Neural cell (in vitro differentiated cells): ENCODE data around the gene HOXB5. TPM values are rescaled to one million over a fixed set of nuclear protein-coding genes. Genes with fewer than 3 reads are reported as not detected.

Source experiments
- H2AFZ ChIP-seq: fragments of 200-600, 300-800 bp; sonication (generic), shearing (Covaris generic); 2 replicates; pipeline ENCODE4 v1.6.0; 2014; ENCODE audit warnings: low read depth, mild to moderate bottlenecking, antibody characterized with exemption, low read length, moderate library complexity
- H3F3A ChIP-seq: fragments of 200-600 bp; shearing (Covaris generic); 2 replicates; pipeline ENCODE4 v1.6.1; 2016; ENCODE audit warnings: mild to moderate bottlenecking, moderate library complexity, mixed read lengths, antibody characterized with exemption, low read length; ENCODE audit not compliant: insufficient read depth, poor library complexity, severe bottlenecking
- H3K27ac ChIP-seq: fragments of 200-600, 300-800 bp; sonication (generic), shearing (Covaris generic); 2 replicates; pipeline ENCODE4 v1.5.1; 2014; ENCODE audit warnings: mild to moderate bottlenecking, low read length, moderate library complexity
- H3K27me3 ChIP-seq: fragments of 300-800, 200-600 bp; sonication (generic), shearing (Covaris generic); 2 replicates; pipeline ENCODE4 v1.6.0; 2014; ENCODE audit warnings: mild to moderate bottlenecking, low read depth, low read length, moderate library complexity; ENCODE audit not compliant: insufficient read depth
- H3K36me3 ChIP-seq: fragments of 300-800, 200-600 bp; sonication (generic), shearing (Covaris generic); 2 replicates; pipeline ENCODE4 v1.5.1; 2014; ENCODE audit warnings: mild to moderate bottlenecking, antibody characterized with exemption, low read length, moderate library complexity; ENCODE audit not compliant: insufficient read depth
- H3K4me2 ChIP-seq: fragments of 300-800, 200-600 bp; sonication (generic), shearing (Covaris generic); 2 replicates; pipeline ENCODE4 v1.6.0; 2014; ENCODE audit warnings: mild to moderate bottlenecking, low read length
- H3K4me3 ChIP-seq: fragments of 300-800, 200-600 bp; sonication (generic), shearing (Covaris generic); 2 replicates; pipeline ENCODE4 v1.5.1; 2014; ENCODE audit warnings: mild to moderate bottlenecking, low read length, moderate library complexity
- H3K79me2 ChIP-seq: fragments of 200-600 bp; shearing (Covaris generic); replicated peaks from 2 replicates; pipeline ENCODE4 v1.6.0; 2014; ENCODE audit warnings: mild to moderate bottlenecking, low read length, moderate library complexity; ENCODE audit not compliant: insufficient read depth
- H3K9ac ChIP-seq: fragments of 300-800, 200-600 bp; sonication (generic), shearing (Covaris generic); 2 replicates; pipeline ENCODE4 v1.6.1; 2016; ENCODE audit warnings: mild to moderate bottlenecking, low read length, mixed read lengths
- H3K9me2 ChIP-seq: fragments of 200-600 bp; shearing (Covaris generic); 2 replicates; pipeline ENCODE4 v1.6.1; 2016; ENCODE audit warnings: mild to moderate bottlenecking, low read length, mixed read lengths; ENCODE audit not compliant: insufficient read depth
- H3K9me3 ChIP-seq: fragments of 200-600, 300-800 bp; sonication (generic), shearing (Covaris generic); 2 replicates; pipeline ENCODE4 v1.6.1; 2016; ENCODE audit warnings: mild to moderate bottlenecking, mixed run types, low read length, moderate library complexity, mixed read lengths
- H4K20me1 ChIP-seq: fragments of 200-600 bp; shearing (Covaris generic); 2 replicates; pipeline ENCODE4 v1.6.1; 2016; ENCODE audit warnings: mild to moderate bottlenecking, mixed run types; ENCODE audit not compliant: insufficient read depth
- EP300 ChIP-seq: fragments of 450-650 bp; conservative IDR thresholded peaks from 2 replicates; pipeline ENCODE4 v1.6.1; 2014; ENCODE audit warnings: antibody characterized with exemption, mild to moderate bottlenecking, moderate library complexity; ENCODE audit not compliant: poor library complexity, severe bottlenecking
- EZH2 ChIP-seq: fragments of 200-600, 300-800 bp; shearing (Covaris generic), sonication (generic); IDR thresholded peaks from 2 replicates; pipeline ENCODE4 v1.6.1; 2014; ENCODE audit warnings: antibody characterized with exemption, low read length, borderline replicate concordance, mild to moderate bottlenecking; ENCODE audit not compliant: insufficient read depth, poor library complexity, severe bottlenecking
- MXI1 ChIP-seq: fragments of 450-650 bp; conservative IDR thresholded peaks from 2 replicates; pipeline ENCODE4 v1.6.1; 2014; ENCODE audit warnings: antibody characterized with exemption, mild to moderate bottlenecking; ENCODE audit not compliant: poor library complexity, severe bottlenecking
- POLR2AphosphoS5 ChIP-seq: IDR thresholded peaks from 2 replicates; pipeline ENCODE4 v1.6.1; 2012
- RAD21 ChIP-seq: fragments of 450-650 bp; conservative IDR thresholded peaks from 2 replicates; pipeline ENCODE4 v1.6.1; 2014; ENCODE audit warnings: antibody characterized with exemption, mild to moderate bottlenecking, moderate library complexity
- SMC3 ChIP-seq: fragments of 450-650 bp; conservative IDR thresholded peaks from 2 replicates; pipeline ENCODE4 v1.6.1; 2014; ENCODE audit warnings: antibody characterized with exemption, mild to moderate bottlenecking, moderate library complexity; ENCODE audit not compliant: poor library complexity
- TAF1 ChIP-seq: IDR thresholded peaks from 2 replicates; pipeline ENCODE4 v1.6.1; 2012; ENCODE audit warnings: low read depth
- polyA plus RNA-seq: library from polyadenylated mRNA; depleted of rRNA; stranded (reverse); fragments of >200 nt; gene quantifications from 2 replicates; pipeline ENCODE4 v1.2.3, GENCODE V29; 2014
- TF ChIP-seq, protein P1 (sequence below): fragments of 450-650 bp; IDR thresholded peaks from 2 replicates; pipeline ENCODE4 v1.5.1; 2014; ENCODE audit warnings: antibody characterized with exemption, mild to moderate bottlenecking, moderate library complexity; ENCODE audit not compliant: poor library complexity, severe bottlenecking
- TF ChIP-seq, protein P2 (sequence below): IDR thresholded peaks from 2 replicates; pipeline ENCODE4 v1.6.1; 2012; ENCODE audit warnings: borderline replicate concordance

The HOXB5 gene
- polyA plus RNA-seq, 1 donor from 2014 or later, result not detected

DNA sequence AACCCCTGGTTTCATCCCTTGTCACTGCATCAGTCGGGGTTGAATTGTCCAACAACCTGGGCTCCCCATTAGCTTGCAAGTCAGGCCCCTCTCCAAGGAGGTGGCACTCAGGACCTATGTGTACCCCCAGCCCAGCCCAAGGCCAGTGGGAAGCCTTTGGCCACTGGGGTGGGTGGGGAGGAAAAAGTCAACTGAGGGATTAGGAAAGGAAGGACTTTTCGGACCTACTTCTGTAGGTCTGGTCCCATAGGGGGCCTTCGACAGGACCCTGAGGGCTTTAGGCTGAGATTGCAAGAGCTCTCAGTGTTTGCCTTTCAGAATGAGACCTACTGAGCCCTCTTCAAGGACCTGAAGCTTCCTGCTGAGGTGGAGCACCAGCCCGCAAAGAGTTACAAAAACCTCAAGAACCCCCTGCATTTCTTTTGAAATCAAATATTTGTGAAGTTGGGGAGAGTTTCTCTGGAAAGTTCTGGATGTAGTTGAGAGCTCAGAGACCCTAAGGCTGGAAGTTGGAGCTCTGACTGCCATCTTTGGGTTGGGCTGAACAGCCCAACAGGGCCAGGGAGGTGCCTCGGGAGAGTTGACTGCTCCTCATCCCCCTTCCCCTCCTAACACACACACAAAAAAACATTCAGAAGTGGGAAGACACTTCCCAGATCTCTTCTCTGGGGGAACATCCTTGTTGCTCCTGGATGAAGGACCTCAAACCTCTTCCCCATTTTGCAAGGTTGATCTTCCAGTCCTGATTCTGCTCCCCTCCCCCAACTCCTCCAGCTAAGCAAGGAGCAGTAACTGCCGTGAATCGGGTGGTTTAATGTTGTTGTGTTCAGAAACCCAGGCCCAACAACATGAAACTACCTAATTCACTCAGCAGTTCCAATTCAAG, 38.4 kb upstream of the HOXB5 start:
- Histone ChIP-seq H2AFZ (no peak overlapping the region), H3K9me2 (no peaks in the 10 kb centered on the region), H3K4me2 (no peak overlapping the region), H4K20me1 (no peaks in the 10 kb centered on the region), H3K79me2 (no peaks in the 10 kb centered on the region), H3K4me3 (no peak overlapping the region), H3K27ac (no peak overlapping the region), H3K27me3 (peaks cover 100% of the 10 kb centered on the region), H3K9ac (no peak overlapping the region), H3K36me3 (no peaks in the 10 kb centered on the region), H3F3A (no peaks in the 10 kb centered on the region), H3K9me3 (no peaks in the 10 kb centered on the region)
- TF ChIP-seq POLR2AphosphoS5 (no peak), SMC3 (no peak), RAD21 (no peak), EP300 (no peak), EZH2 (no peak), MXI1 (no peak), TAF1 (no peak)
- TF ChIP-seq, protein P1, sequence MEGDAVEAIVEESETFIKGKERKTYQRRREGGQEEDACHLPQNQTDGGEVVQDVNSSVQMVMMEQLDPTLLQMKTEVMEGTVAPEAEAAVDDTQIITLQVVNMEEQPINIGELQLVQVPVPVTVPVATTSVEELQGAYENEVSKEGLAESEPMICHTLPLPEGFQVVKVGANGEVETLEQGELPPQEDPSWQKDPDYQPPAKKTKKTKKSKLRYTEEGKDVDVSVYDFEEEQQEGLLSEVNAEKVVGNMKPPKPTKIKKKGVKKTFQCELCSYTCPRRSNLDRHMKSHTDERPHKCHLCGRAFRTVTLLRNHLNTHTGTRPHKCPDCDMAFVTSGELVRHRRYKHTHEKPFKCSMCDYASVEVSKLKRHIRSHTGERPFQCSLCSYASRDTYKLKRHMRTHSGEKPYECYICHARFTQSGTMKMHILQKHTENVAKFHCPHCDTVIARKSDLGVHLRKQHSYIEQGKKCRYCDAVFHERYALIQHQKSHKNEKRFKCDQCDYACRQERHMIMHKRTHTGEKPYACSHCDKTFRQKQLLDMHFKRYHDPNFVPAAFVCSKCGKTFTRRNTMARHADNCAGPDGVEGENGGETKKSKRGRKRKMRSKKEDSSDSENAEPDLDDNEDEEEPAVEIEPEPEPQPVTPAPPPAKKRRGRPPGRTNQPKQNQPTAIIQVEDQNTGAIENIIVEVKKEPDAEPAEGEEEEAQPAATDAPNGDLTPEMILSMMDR, result no peak
- TF ChIP-seq, protein P2, sequence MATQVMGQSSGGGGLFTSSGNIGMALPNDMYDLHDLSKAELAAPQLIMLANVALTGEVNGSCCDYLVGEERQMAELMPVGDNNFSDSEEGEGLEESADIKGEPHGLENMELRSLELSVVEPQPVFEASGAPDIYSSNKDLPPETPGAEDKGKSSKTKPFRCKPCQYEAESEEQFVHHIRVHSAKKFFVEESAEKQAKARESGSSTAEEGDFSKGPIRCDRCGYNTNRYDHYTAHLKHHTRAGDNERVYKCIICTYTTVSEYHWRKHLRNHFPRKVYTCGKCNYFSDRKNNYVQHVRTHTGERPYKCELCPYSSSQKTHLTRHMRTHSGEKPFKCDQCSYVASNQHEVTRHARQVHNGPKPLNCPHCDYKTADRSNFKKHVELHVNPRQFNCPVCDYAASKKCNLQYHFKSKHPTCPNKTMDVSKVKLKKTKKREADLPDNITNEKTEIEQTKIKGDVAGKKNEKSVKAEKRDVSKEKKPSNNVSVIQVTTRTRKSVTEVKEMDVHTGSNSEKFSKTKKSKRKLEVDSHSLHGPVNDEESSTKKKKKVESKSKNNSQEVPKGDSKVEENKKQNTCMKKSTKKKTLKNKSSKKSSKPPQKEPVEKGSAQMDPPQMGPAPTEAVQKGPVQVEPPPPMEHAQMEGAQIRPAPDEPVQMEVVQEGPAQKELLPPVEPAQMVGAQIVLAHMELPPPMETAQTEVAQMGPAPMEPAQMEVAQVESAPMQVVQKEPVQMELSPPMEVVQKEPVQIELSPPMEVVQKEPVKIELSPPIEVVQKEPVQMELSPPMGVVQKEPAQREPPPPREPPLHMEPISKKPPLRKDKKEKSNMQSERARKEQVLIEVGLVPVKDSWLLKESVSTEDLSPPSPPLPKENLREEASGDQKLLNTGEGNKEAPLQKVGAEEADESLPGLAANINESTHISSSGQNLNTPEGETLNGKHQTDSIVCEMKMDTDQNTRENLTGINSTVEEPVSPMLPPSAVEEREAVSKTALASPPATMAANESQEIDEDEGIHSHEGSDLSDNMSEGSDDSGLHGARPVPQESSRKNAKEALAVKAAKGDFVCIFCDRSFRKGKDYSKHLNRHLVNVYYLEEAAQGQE, result no peak

GRCh38 chr17:48630925-48631692, 37.5 kb upstream of the HOXB5 start:
- peaks cover 100% of the 10 kb centered on the region for H3K27me3 ChIP-seq
- no peak overlapping the region for H3K4me3 ChIP-seq
- no peak for TF ChIP-seq RAD21
- TF ChIP-seq EZH2, result no peak
- TF ChIP-seq, protein P1, result no peak
- TF ChIP-seq TAF1, result no peak
- TF ChIP-seq POLR2AphosphoS5, result no peak
- TF ChIP-seq SMC3, result no peak
- no peak for TF ChIP-seq EP300
- no peak for TF ChIP-seq MXI1
- TF ChIP-seq, protein P2, result no peak
- no peak overlapping the region for H3K9ac ChIP-seq
- H3K4me2 ChIP-seq, result no peak overlapping the region
- H3F3A ChIP-seq, result no peaks in the 10 kb centered on the region
- no peaks in the 10 kb centered on the region for H3K9me3 ChIP-seq
- H3K79me2 ChIP-seq, result no peaks in the 10 kb centered on the region
- H2AFZ ChIP-seq, result no peak overlapping the region
- no peaks in the 10 kb centered on the region for H4K20me1 ChIP-seq
- H3K27ac ChIP-seq, result no peak overlapping the region
- H3K9me2 ChIP-seq, result no peaks in the 10 kb centered on the region
- H3K36me3 ChIP-seq, result no peaks in the 10 kb centered on the region
